Upper lobe of left lung (tissue), 6 donors: ENCODE results near the gene DOK7. TPM values are rescaled to one million over a fixed set of nuclear protein-coding genes. Genes with fewer than 3 reads are reported as not detected.
A peak's percentile ranks its signal among the peaks of the same experiment; 100 is the strongest.

ENCODE experiments used
- ATAC-seq, 2 donors: fragments of 200-7000 bp; cut with Tn5 transposase; one replicate each; pipeline ENCODE4 v1.9.1; 2022; ENCODE audit warnings: mild to moderate bottlenecking in 2 of 2, moderate library complexity in 2 of 2; ENCODE audit not compliant: low FRiP score in 2 of 2
- DNase-seq, 2 donors: peaks; one replicate each; pipeline ENCODE4 v3.0.0-alpha.2; 2019 to 2020
- H3K27ac ChIP-seq, 4 donors: fragments of 200-600 bp; sonication (generic); one replicate each; pipeline ENCODE4 v1.5.1; 2016 to 2019
- H3K27me3 ChIP-seq, 4 donors: fragments of 200-600 bp; sonication (generic); one replicate each; pipeline ENCODE4 v1.5.1; 2017 to 2019
- H3K36me3 ChIP-seq, 4 donors: fragments of 200-600 bp; sonication (generic); one replicate each; pipeline ENCODE4 v1.5.1; 2016 to 2019
- H3K4me1 ChIP-seq, 4 donors: fragments of 200-600 bp; sonication (generic); one replicate each; pipeline ENCODE4 v1.5.1; 2018 to 2019
- H3K4me3 ChIP-seq, 4 donors: fragments of 200-600 bp; sonication (generic); one replicate each; pipeline ENCODE4 v1.5.1; 2017 to 2019; ENCODE audit warnings: mild to moderate bottlenecking in 2 of 4, moderate library complexity in 1 of 4
- H3K9me3 ChIP-seq, 4 donors: fragments of 200-600 bp; sonication (generic); one replicate each; pipeline ENCODE4 v1.5.1; 2018 to 2019
- CTCF ChIP-seq, 6 experiments: fragments of 450-650 bp in 4 of 6; fragments of 200-600 bp in 2 of 6; sonication (generic) in 2 of 6; IDR thresholded peaks; one replicate each; pipeline ENCODE4 v1.5.1; 2016 to 2019; ENCODE audit warnings: antibody characterized with exemption in 6 of 6
- EP300 ChIP-seq, 4 donors: sonication (generic); formaldehyde crosslinking; IDR thresholded peaks; one replicate each; pipeline ENCODE4 v1.5.1; 2017; ENCODE audit warnings: antibody characterized with exemption in 4 of 4, control low read depth in 2 of 4
- POLR2A ChIP-seq, 4 donors: fragments of 450-650 bp; IDR thresholded peaks; one replicate each; pipeline ENCODE4 v1.5.1; 2016 to 2017; ENCODE audit warnings: antibody characterized with exemption in 4 of 4, mild to moderate bottlenecking in 2 of 4
- POLR2AphosphoS5 ChIP-seq, 2 donors: sonication (generic); formaldehyde crosslinking; IDR thresholded peaks; one replicate each; pipeline ENCODE4 v1.5.1; 2017; ENCODE audit warnings: antibody characterized with exemption in 2 of 2
- WGBS, 2 donors: methylation state at CpG; one replicate each; pipeline ENCODE4 v1.1.5; 2017 to 2018; 5-methylcytosine and 5-hydroxymethylcytosine counted together
- total RNA-seq, 6 donors: library from RNA; depleted of rRNA in 4 of 6; stranded (reverse); fragments of >200 nt in 4 of 6; gene quantifications; one replicate each; pipeline versions ENCODE4 v1.1.0 to v1.2.1, GENCODE V29; 2016 to 2021
- donor health status: DM: no; HTN: no; CAD: no; lungs with moderate emphysema.
- donor health status: DM: no; HTN: yes; CAD: no; lungs with severe emphysema.

DOK7 gene
- total RNA-seq, 6 donors from 2014 or later: 2.1 to 16.0 (median 4.0) TPM

GRCh38 chr4:3514806-3515501 lies 51.8 kb downstream of the DOK7 start:
- H3K4me3 ChIP-seq: no peak overlapping the region
- H3K27ac ChIP-seq: no peak overlapping the region
- WGBS, 2 donors: 87 to 93% methylated on average over 18 to 30 of the region's 31 CpGs
- no peaks in the 10 kb centered on the region for H3K27me3 ChIP-seq
- ATAC-seq (no peak), DNase-seq (peak in 1 of 2 donors; percentile 75)
- peaks cover 54 to 99% (median 88%) of the 10 kb centered on the region in 4 donors for H3K36me3 ChIP-seq
- TF ChIP-seq EP300 (IDR thresholded peaks at IDR 0.05): no peak
- TF ChIP-seq CTCF (IDR thresholded peaks at IDR 0.05): no peak
- TF ChIP-seq POLR2A (IDR thresholded peaks at IDR 0.05): no peak
- no peak for TF ChIP-seq POLR2AphosphoS5 (IDR thresholded peaks at IDR 0.05)
- no peaks in the 10 kb centered on the region for H3K4me1 ChIP-seq
- H3K9me3 ChIP-seq: no peaks in the 10 kb centered on the region

DNA sequence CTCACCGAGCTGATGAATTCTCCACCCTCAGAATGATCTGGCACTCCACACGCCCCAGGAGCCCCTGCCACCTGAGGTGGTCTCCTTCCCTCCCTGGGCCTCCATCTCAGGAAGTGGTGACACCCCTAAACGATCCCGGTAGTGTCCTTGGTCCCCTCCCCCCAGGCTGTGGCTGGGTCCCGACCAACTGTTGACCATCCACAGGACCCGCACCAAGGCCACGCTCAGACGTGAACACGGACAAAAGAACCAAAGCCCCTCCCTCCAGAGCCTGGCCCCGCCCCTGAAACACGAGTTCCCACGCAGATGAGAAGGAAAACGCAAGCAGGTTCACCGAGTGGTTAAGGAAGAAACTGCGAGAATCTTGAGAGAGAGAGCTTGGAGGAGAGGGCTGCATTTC lies 52.5 kb downstream of the DOK7 start:
- peak in 1 of 2 donors; percentile 24 for DNase-seq
- Histone ChIP-seq H3K27me3 (no peaks in the 10 kb centered on the region), H3K4me1 (no peaks in the 10 kb centered on the region), H3K4me3 (no peak overlapping the region), H3K36me3 (peaks cover 56 to 99% (median 87%) of the 10 kb centered on the region in 4 donors), H3K27ac (no peak overlapping the region), H3K9me3 (no peaks in the 10 kb centered on the region)
- ATAC-seq: no peak
- TF ChIP-seq POLR2AphosphoS5 (IDR thresholded peaks at IDR 0.05) (no peak), EP300 (IDR thresholded peaks at IDR 0.05) (no peak), CTCF (IDR thresholded peaks at IDR 0.05) (no peak)
- 87 to 93% methylated on average over 15 of the region's 15 CpGs for WGBS, 2 donors

DNA sequence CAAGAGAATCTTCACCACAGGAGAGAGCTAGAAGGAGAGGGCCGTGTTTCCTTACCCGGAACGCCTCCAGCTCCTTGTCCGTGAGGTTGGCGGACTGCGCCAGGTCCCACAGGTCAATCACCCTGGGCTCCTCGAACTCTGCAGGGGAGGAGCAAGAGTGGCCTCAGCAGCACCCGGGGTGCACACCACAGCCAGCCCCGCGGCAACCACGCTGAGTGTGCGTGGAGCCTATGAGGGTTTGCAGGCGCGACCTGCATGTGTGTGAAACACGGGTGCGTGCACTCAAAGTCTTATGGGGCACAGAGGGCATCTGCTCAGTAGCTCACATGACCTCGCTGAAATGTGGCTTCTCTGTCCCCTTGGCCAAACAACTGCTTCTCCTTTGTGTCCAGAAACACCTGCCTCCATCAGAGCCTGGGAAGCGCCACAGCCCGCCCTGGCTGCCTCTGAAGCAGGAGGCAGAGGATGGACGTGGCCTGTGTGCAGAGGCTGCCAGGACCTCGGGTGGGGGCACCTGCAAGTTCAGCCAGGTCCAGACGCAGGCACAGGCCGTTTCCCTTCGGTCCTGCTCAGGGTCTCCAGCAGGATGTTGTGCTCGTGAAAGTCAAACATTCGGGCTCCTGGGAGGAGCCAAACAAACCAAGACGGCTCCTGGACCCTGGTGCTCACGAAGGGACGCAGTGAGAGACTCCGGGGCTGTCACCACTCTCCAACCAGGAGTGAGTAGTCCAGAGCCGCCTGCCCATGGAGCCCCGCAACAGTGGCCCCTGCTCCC lies 53.1 kb downstream of the DOK7 start:
- DNase-seq (peak in 1 of 2 donors; percentile 66), ATAC-seq (no peak)
- TF ChIP-seq CTCF (IDR thresholded peaks at IDR 0.05) (no peak), POLR2A (IDR thresholded peaks at IDR 0.05) (no peak), EP300 (IDR thresholded peaks at IDR 0.05) (no peak), POLR2AphosphoS5 (IDR thresholded peaks at IDR 0.05) (no peak)

DNA sequence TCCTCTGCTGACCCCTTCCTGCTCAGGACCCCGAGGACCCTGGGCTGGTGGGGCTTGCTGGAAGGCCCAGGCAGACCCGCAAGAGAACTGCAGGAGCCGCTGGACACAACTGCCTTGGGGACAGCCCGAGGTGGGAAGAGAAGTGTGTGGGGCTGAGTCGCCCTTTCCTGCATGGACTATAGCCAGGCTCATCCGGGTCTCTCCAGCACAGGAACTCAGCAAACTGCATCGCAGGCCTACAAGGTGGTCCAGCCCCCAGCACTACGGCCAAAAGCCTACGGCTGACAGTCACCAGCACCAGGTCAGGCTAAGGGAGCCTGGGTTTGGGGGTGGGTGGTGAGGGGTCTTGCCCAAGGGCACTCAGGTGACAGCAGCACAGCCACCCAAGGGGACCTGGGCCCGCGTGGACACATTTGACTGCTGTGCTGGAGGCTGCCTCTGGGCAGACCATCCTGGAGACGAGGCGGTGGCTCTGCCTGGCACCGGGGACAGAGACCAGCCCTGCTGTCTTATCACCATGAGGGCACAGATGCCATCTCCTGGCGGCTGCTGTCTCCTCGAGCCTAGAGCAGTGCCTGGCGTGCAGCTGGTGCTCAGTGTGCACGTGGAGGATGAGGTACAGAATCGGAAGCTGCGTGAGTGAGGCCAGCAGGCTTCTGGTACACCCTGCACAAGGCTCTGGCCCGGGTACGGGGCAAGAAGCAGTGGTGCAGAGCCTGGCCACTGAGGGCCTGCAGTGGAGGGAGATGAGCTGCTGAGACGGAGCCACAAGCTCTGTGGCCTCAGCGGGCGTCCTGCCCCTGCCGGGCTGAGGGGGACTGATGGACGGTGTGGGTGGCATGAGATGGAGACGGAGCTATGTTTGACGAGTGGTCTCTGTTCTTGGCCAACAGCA lies 54.0 kb downstream of the DOK7 start:
- WGBS, 2 donors: 92 to 98% methylated on average over 16 to 29 of the region's 29 CpGs

More for the DNA sequence above, 53.1 kb downstream of the DOK7 start:
- H3K27ac ChIP-seq: no peak overlapping the region
- H3K27me3 ChIP-seq: no peaks in the 10 kb centered on the region
- WGBS, 2 donors: 88 to 90% methylated on average over 16 to 30 of the region's 32 CpGs
- peaks cover 52 to 99% (median 89%) of the 10 kb centered on the region in 4 donors for H3K36me3 ChIP-seq
- H3K4me3 ChIP-seq: no peak overlapping the region
- no peaks in the 10 kb centered on the region for H3K9me3 ChIP-seq
- no peaks in the 10 kb centered on the region for H3K4me1 ChIP-seq

More for the DNA sequence above, 54.0 kb downstream of the DOK7 start:
- Histone ChIP-seq H3K9me3 (no peaks in the 10 kb centered on the region), H3K4me1 (no peaks in the 10 kb centered on the region), H3K27me3 (no peaks in the 10 kb centered on the region), H3K27ac (no peak overlapping the region), H3K4me3 (no peak overlapping the region), H3K36me3 (peaks cover 51 to 100% (median 94%) of the 10 kb centered on the region in 4 donors)
- peak in 1 of 2 donors; percentile 67 for DNase-seq
- ATAC-seq: no peak
- TF ChIP-seq CTCF (IDR thresholded peaks at IDR 0.05) (no peak), EP300 (IDR thresholded peaks at IDR 0.05) (no peak), POLR2AphosphoS5 (IDR thresholded peaks at IDR 0.05) (no peak), POLR2A (IDR thresholded peaks at IDR 0.05) (no peak)
